ENCODE measurements around the gene GEMIN7.

DNA sequence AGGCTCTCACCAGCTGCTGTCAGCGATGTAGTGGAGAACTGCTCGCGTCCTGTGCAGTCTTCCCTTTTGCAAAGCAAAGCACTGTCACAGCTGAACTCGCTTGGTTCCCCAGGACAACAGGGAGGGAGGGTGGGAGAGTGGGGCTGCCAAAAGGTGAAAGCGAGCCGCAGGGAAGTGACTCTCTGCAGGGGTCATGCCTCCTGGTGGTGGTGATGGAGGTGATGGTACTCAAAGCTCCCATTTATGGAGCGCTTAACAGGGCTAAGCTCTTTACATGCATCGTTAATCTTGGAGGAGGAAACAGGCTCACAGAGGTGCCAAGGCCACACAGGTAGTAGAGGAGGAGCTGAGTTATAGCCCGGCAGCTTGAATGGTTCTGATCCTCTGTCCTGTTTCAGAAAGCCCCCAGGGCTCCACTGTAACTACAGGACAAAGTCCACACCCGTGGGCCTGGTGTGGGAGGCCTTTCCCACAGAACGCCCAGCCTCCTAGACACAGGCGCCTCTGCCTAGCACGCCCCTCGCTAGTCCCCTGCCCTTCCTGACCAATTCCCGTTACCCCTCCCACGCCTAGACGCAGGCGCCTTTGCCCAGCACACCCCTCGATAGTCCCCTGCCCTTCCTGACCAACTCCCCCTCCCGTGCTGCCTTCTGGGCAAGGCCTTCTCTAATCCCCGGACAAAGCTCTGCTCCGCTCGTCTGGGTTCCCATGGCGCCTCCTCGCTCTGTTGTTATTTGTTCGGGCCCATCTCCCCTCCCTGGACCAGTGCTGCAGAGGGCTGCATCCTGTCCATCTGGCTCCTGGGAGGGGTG is 24.7 kb downstream of the GEMIN7 start:
- TF ChIP-seq, protein P1, sequence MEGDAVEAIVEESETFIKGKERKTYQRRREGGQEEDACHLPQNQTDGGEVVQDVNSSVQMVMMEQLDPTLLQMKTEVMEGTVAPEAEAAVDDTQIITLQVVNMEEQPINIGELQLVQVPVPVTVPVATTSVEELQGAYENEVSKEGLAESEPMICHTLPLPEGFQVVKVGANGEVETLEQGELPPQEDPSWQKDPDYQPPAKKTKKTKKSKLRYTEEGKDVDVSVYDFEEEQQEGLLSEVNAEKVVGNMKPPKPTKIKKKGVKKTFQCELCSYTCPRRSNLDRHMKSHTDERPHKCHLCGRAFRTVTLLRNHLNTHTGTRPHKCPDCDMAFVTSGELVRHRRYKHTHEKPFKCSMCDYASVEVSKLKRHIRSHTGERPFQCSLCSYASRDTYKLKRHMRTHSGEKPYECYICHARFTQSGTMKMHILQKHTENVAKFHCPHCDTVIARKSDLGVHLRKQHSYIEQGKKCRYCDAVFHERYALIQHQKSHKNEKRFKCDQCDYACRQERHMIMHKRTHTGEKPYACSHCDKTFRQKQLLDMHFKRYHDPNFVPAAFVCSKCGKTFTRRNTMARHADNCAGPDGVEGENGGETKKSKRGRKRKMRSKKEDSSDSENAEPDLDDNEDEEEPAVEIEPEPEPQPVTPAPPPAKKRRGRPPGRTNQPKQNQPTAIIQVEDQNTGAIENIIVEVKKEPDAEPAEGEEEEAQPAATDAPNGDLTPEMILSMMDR (conservative IDR thresholded peaks at IDR 0.05) = no peak
- no peak for TF ChIP-seq ZFX (IDR thresholded peaks at IDR 0.05)
